ENCODE data around the gene PIAS1.

Gene PIAS1

DNA sequence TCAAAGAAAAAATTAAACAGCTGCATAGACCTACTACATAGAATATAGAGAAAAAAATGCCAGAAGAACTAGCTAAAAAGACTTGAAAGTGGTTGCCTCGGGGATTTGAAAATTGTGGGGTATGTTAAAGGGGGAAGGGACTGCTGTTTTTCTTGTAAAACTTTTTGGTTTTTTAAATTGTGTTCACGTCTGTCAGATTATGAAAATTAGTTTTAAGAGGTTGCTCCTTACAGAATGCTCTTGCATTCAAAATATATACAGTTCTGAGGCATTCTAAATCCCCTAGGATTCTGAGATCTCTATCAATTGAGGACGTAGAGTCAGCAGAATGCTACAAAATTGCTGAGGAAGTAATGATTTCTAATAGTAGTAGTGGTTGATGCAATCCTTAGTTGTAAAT lies 28.6 kb downstream of the PIAS1 start:
- Histone ChIP-seq H3K27me3 (ENCODE audit: control insufficient read depth in 1 of 2, insufficient read depth in 2 of 2, low read length in 2 of 2) (no peaks in the 10 kb centered on the region), H3K9ac (ENCODE audit: low read depth in 1 of 2, low read length in 2 of 2) (no peak overlapping the region), H3K36me3 (ENCODE audit: control insufficient read depth in 1 of 2, insufficient read depth in 2 of 2, low read length in 2 of 2) (peaks cover 3 to 6% of the 10 kb centered on the region in 2 donors), H3K27ac (ENCODE audit: low read depth, low read length) (no peak overlapping the region), H3K4me3 (ENCODE audit: low read depth in 1 of 2, low read length in 2 of 2) (no peak overlapping the region), H3K9me3 (ENCODE audit: control insufficient read depth in 1 of 2, low read length in 2 of 2) (no peaks in the 10 kb centered on the region), H3K4me1 (ENCODE audit: control insufficient read depth in 1 of 2, insufficient read depth in 2 of 2, low read length in 2 of 2) (peaks cover 22 to 46% of the 10 kb centered on the region in 2 donors)

GRCh38 chr15:68083463-68083862 lies 29.3 kb downstream of the PIAS1 start:
- Histone ChIP-seq H3K4me1 (ENCODE audit: control insufficient read depth in 1 of 2, insufficient read depth in 2 of 2, low read length in 2 of 2) (peaks cover 19 to 41% of the 10 kb centered on the region in 2 donors), H3K36me3 (ENCODE audit: control insufficient read depth in 1 of 2, insufficient read depth in 2 of 2, low read length in 2 of 2) (peaks cover 4 to 6% of the 10 kb centered on the region in 2 donors), H3K9me3 (ENCODE audit: control insufficient read depth in 1 of 2, low read length in 2 of 2) (no peaks in the 10 kb centered on the region), H3K9ac (ENCODE audit: low read depth in 1 of 2, low read length in 2 of 2) (no peak overlapping the region), H3K4me3 (ENCODE audit: low read depth in 1 of 2, low read length in 2 of 2) (no peak overlapping the region), H3K27me3 (ENCODE audit: control insufficient read depth in 1 of 2, insufficient read depth in 2 of 2, low read length in 2 of 2) (no peaks in the 10 kb centered on the region), H3K27ac (ENCODE audit: low read depth, low read length) (no peak overlapping the region)

GRCh38 chr15:68085052-68085451 lies 30.9 kb downstream of the PIAS1 start:
- no peak overlapping the region for H3K9ac ChIP-seq (ENCODE audit: low read depth in 1 of 2, low read length in 2 of 2)
- H3K4me1 ChIP-seq (ENCODE audit: control insufficient read depth in 1 of 2, insufficient read depth in 2 of 2, low read length in 2 of 2), result peaks cover 18 to 32% of the 10 kb centered on the region in 2 donors
- no peak overlapping the region for H3K27ac ChIP-seq (ENCODE audit: low read depth, low read length)
- H3K4me3 ChIP-seq (ENCODE audit: low read depth in 1 of 2, low read length in 2 of 2), result no peak overlapping the region
- peaks cover 4 to 6% of the 10 kb centered on the region in 2 donors for H3K36me3 ChIP-seq (ENCODE audit: control insufficient read depth in 1 of 2, insufficient read depth in 2 of 2, low read length in 2 of 2)
- no peaks in the 10 kb centered on the region for H3K9me3 ChIP-seq (ENCODE audit: control insufficient read depth in 1 of 2, low read length in 2 of 2)
- H3K27me3 ChIP-seq (ENCODE audit: control insufficient read depth in 1 of 2, insufficient read depth in 2 of 2, low read length in 2 of 2), result no peaks in the 10 kb centered on the region

- H3K27me3 ChIP-seq (ENCODE audit: control insufficient read depth in 1 of 2, insufficient read depth in 2 of 2, low read length in 2 of 2), result no peaks in the 10 kb centered on the region
- H3K4me3 ChIP-seq (ENCODE audit: low read depth in 1 of 2, low read length in 2 of 2), result no peak overlapping the region
- no peak overlapping the region for H3K27ac ChIP-seq (ENCODE audit: low read depth, low read length)
- H3K36me3 ChIP-seq (ENCODE audit: control insufficient read depth in 1 of 2, insufficient read depth in 2 of 2, low read length in 2 of 2), result peaks cover under 1 to 4% of the 10 kb centered on the region in 2 donors
- H3K4me1 ChIP-seq (ENCODE audit: control insufficient read depth in 1 of 2, insufficient read depth in 2 of 2, low read length in 2 of 2), result no peaks in the 10 kb centered on the region
- peaks cover 3 to 6% of the 10 kb centered on the region in 2 donors for H3K9me3 ChIP-seq (ENCODE audit: control insufficient read depth in 1 of 2, low read length in 2 of 2)
- H3K9ac ChIP-seq (ENCODE audit: low read depth in 1 of 2, low read length in 2 of 2), result no peak overlapping the region
Observed at GRCh38 chr15:68091743-68092142, 37.6 kb downstream of the PIAS1 start.

- no peak overlapping the region for H3K4me3 ChIP-seq (ENCODE audit: low read depth in 1 of 2, low read length in 2 of 2)
- H3K9me3 ChIP-seq (ENCODE audit: control insufficient read depth in 1 of 2, low read length in 2 of 2), result peaks cover 3 to 10% of the 10 kb centered on the region in 2 donors
- no peaks in the 10 kb centered on the region for H3K4me1 ChIP-seq (ENCODE audit: control insufficient read depth in 1 of 2, insufficient read depth in 2 of 2, low read length in 2 of 2)
- H3K27ac ChIP-seq (ENCODE audit: low read depth, low read length), result no peak overlapping the region
- no peaks in the 10 kb centered on the region for H3K27me3 ChIP-seq (ENCODE audit: control insufficient read depth in 1 of 2, insufficient read depth in 2 of 2, low read length in 2 of 2)
- peaks cover 3% of the 10 kb centered on the region in 2 donors for H3K36me3 ChIP-seq (ENCODE audit: control insufficient read depth in 1 of 2, insufficient read depth in 2 of 2, low read length in 2 of 2)
- H3K9ac ChIP-seq (ENCODE audit: low read depth in 1 of 2, low read length in 2 of 2), result no peak overlapping the region
Observed at GRCh38 chr15:68096099-68096498, 42.0 kb downstream of the PIAS1 start.

DNA sequence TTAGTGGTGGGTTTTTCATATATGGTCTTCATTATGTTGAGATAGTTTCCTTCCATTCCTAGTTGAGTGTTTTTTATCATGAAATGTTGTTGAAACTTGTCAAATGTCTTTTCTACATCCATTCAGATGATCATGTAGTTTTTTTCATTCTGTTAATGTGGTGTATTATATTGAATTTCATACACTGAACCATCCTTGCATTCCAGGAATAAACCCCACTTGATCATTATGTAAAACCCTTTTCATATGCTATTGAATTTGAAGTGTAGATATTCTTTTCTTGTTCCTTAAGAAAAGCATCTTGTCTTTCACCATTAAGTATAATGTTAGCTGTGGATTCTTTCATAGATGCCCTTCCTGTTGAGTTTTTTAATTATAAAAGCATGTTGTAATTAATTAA lies 42.9 kb downstream of the PIAS1 start:
- Histone ChIP-seq H3K36me3 (ENCODE audit: control insufficient read depth in 1 of 2, insufficient read depth in 2 of 2, low read length in 2 of 2) (peaks cover 3% of the 10 kb centered on the region in 2 donors), H3K4me3 (ENCODE audit: low read depth in 1 of 2, low read length in 2 of 2) (no peak overlapping the region), H3K9ac (ENCODE audit: low read depth in 1 of 2, low read length in 2 of 2) (no peak overlapping the region), H3K27me3 (ENCODE audit: control insufficient read depth in 1 of 2, insufficient read depth in 2 of 2, low read length in 2 of 2) (no peaks in the 10 kb centered on the region), H3K27ac (ENCODE audit: low read depth, low read length) (no peak overlapping the region), H3K9me3 (ENCODE audit: control insufficient read depth in 1 of 2, low read length in 2 of 2) (peaks cover 3 to 10% of the 10 kb centered on the region in 2 donors), H3K4me1 (ENCODE audit: control insufficient read depth in 1 of 2, insufficient read depth in 2 of 2, low read length in 2 of 2) (no peaks in the 10 kb centered on the region)

GRCh38 chr15:68098465-68098864 lies 44.4 kb downstream of the PIAS1 start:
- no peaks in the 10 kb centered on the region for H3K4me1 ChIP-seq (ENCODE audit: control insufficient read depth in 1 of 2, insufficient read depth in 2 of 2, low read length in 2 of 2)
- H3K9ac ChIP-seq (ENCODE audit: low read depth in 1 of 2, low read length in 2 of 2), result no peak overlapping the region
- peaks cover 3 to 8% of the 10 kb centered on the region in 2 donors for H3K36me3 ChIP-seq (ENCODE audit: control insufficient read depth in 1 of 2, insufficient read depth in 2 of 2, low read length in 2 of 2)
- no peaks in the 10 kb centered on the region for H3K27me3 ChIP-seq (ENCODE audit: control insufficient read depth in 1 of 2, insufficient read depth in 2 of 2, low read length in 2 of 2)
- H3K4me3 ChIP-seq (ENCODE audit: low read depth in 1 of 2, low read length in 2 of 2), result no peak overlapping the region
- H3K9me3 ChIP-seq (ENCODE audit: control insufficient read depth in 1 of 2, low read length in 2 of 2), result peaks cover 3 to 10% of the 10 kb centered on the region in 2 donors
- H3K27ac ChIP-seq (ENCODE audit: low read depth, low read length), result no peak overlapping the region

- Histone ChIP-seq H3K9ac (ENCODE audit: low read depth in 1 of 2, low read length in 2 of 2) (no peak overlapping the region), H3K27ac (ENCODE audit: low read depth, low read length) (no peak overlapping the region), H3K4me1 (ENCODE audit: control insufficient read depth in 1 of 2, insufficient read depth in 2 of 2, low read length in 2 of 2) (no peaks in the 10 kb centered on the region), H3K9me3 (ENCODE audit: control insufficient read depth in 1 of 2, low read length in 2 of 2) (peaks cover 3 to 10% of the 10 kb centered on the region in 2 donors), H3K36me3 (ENCODE audit: control insufficient read depth in 1 of 2, insufficient read depth in 2 of 2, low read length in 2 of 2) (peaks cover 3 to 9% of the 10 kb centered on the region in 2 donors), H3K4me3 (ENCODE audit: low read depth in 1 of 2, low read length in 2 of 2) (no peak overlapping the region), H3K27me3 (ENCODE audit: control insufficient read depth in 1 of 2, insufficient read depth in 2 of 2, low read length in 2 of 2) (no peaks in the 10 kb centered on the region)
Observed at GRCh38 chr15:68100194-68100593, 46.1 kb downstream of the PIAS1 start.

DNA sequence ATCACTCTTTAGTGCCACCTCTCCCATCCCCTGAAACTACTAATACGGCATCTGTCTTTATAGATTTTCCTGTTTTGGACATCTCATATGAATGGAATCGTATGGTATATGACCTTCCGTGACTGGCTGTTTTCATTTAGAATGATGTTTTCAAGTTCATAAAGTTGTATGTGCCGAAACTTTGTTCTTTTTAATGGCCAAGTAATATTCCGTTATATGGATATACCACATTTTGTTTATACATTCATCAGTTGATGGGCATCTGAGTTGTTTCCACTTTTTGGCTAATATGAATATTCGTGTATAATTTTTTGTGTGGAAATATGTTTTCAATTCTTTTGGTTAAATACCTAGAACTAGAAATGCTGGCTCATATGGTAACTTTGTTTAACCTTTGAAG lies 49.5 kb downstream of the PIAS1 start:
- Histone ChIP-seq H3K36me3 (ENCODE audit: control insufficient read depth in 1 of 2, insufficient read depth in 2 of 2, low read length in 2 of 2) (peaks cover 0 to 9% of the 10 kb centered on the region in 2 donors), H3K9me3 (ENCODE audit: control insufficient read depth in 1 of 2, low read length in 2 of 2) (no peaks in the 10 kb centered on the region), H3K27me3 (ENCODE audit: control insufficient read depth in 1 of 2, insufficient read depth in 2 of 2, low read length in 2 of 2) (no peaks in the 10 kb centered on the region), H3K4me1 (ENCODE audit: control insufficient read depth in 1 of 2, insufficient read depth in 2 of 2, low read length in 2 of 2) (peaks cover 2 to 20% of the 10 kb centered on the region in 2 donors), H3K4me3 (ENCODE audit: low read depth in 1 of 2, low read length in 2 of 2) (no peak overlapping the region), H3K9ac (ENCODE audit: low read depth in 1 of 2, low read length in 2 of 2) (no peak overlapping the region), H3K27ac (ENCODE audit: low read depth, low read length) (no peak overlapping the region)

DNA sequence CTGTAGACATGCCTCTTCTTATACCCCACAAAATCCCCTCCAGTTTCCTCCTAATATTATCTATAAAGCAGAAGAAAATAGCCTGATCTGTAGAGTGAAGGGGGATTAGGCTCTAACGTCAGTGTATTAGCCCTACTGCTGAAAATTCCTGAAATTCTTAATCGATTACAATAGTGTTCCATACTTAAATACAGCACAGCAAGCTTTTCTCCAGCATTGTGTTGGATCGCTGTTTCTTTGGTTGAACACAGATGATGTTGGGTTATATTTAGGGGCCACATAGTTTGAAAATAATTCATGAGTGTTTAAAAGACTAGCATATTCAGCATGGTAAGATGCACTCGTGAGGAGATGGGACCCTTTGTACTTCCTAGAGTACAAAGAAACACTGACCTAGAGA lies 52.5 kb downstream of the PIAS1 start:
- Histone ChIP-seq H3K36me3 (ENCODE audit: control insufficient read depth in 1 of 2, insufficient read depth in 2 of 2, low read length in 2 of 2) (peaks cover 0 to 6% of the 10 kb centered on the region in 2 donors), H3K4me1 (ENCODE audit: control insufficient read depth in 1 of 2, insufficient read depth in 2 of 2, low read length in 2 of 2) (peaks cover 6 to 27% of the 10 kb centered on the region in 2 donors), H3K9me3 (ENCODE audit: control insufficient read depth in 1 of 2, low read length in 2 of 2) (no peaks in the 10 kb centered on the region), H3K27ac (ENCODE audit: low read depth, low read length) (no peak overlapping the region), H3K9ac (ENCODE audit: low read depth in 1 of 2, low read length in 2 of 2) (no peak overlapping the region), H3K4me3 (ENCODE audit: low read depth in 1 of 2, low read length in 2 of 2) (no peak overlapping the region), H3K27me3 (ENCODE audit: control insufficient read depth in 1 of 2, insufficient read depth in 2 of 2, low read length in 2 of 2) (no peaks in the 10 kb centered on the region)

DNA sequence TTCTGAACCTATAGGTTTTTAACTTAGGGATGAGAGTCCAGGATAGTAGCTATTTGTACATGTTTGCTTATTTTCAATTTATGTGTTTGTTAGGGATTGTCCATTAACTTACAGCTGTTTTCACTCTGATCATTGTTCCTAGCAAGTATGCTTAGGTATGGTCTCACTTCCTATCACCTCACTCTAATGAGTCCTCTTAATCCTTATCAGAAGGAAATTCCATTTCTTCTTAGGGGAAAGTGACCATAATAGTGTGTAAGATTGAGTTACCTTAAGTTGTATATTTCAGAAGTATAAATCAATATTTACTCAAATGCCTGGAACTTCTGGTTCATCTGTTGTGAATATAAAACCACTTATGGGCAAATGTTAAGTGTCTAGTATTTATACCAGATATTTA lies 53.0 kb downstream of the PIAS1 start:
- Histone ChIP-seq H3K4me1 (ENCODE audit: control insufficient read depth in 1 of 2, insufficient read depth in 2 of 2, low read length in 2 of 2) (peaks cover 6 to 27% of the 10 kb centered on the region in 2 donors), H3K27ac (ENCODE audit: low read depth, low read length) (no peak overlapping the region), H3K27me3 (ENCODE audit: control insufficient read depth in 1 of 2, insufficient read depth in 2 of 2, low read length in 2 of 2) (no peaks in the 10 kb centered on the region), H3K9me3 (ENCODE audit: control insufficient read depth in 1 of 2, low read length in 2 of 2) (no peaks in the 10 kb centered on the region), H3K4me3 (ENCODE audit: low read depth in 1 of 2, low read length in 2 of 2) (no peak overlapping the region), H3K36me3 (ENCODE audit: control insufficient read depth in 1 of 2, insufficient read depth in 2 of 2, low read length in 2 of 2) (peaks cover 0 to 6% of the 10 kb centered on the region in 2 donors), H3K9ac (ENCODE audit: low read depth in 1 of 2, low read length in 2 of 2) (no peak overlapping the region)

Data from duodenal mucosa (tissue), 2 donors.